ENCODE measurements around the gene PCSK9. TPM values are rescaled to one million over a fixed set of nuclear protein-coding genes. Genes with fewer than 3 reads are reported as not detected.

Gene PCSK9
- total and polyA plus RNA-seq, 9 of the 15 experiments (the other 6 are each of a cell fraction or from before 2014, with no cell fraction given): 3.2 to 58.6 (median 24.7) TPM

DNA sequence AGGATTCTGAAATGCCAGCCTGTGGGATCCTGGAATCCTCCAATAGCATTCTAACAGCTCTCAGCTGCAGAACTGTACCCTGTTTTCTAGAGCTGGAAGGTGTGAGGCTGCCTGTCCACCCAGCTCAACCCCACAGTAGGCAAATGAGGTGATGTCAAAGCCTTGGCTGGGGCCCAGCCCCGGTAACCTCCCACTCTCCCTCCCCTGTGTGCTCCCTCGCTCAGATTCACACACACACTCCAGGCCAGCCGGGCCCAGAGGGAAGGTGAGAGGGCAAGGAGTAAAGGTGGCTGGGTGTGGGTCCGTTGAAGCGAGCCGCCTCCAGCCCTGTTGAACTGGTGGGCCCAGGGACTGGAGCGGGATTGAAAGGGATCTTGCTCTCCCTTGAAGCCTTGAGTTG is 40.7 kb upstream of the PCSK9 start, which contains the start of gene BSND:
BSND (plus strand) TSS at position 257 of the 400 bp plus-strand sequence. CDS start 254 bp downstream, outside the sequence.
- POLR2A ChIA-PET: interaction anchor here (0.5 kb wide), 1 partner anchor 71 kb away, joined by 4 read pairs; no protein-coding TSS in a partner anchor
- Histone ChIP-seq H3K79me2 (ENCODE audit: control insufficient read depth, insufficient read depth, low read length) (no peaks in the 10 kb centered on the region), H3K9me3 (replicated peaks; ENCODE audit: control insufficient read depth, insufficient read depth, low read depth, low read length) (no peaks in the 10 kb centered on the region), H3K36me3 (ENCODE audit: control insufficient read depth, insufficient read depth, low read length) (no peaks in the 10 kb centered on the region), H3K4me2 (ENCODE audit: insufficient read depth, low read length) (no peak within 1 kb of the TSS), H3K27me3 (ENCODE audit: control insufficient read depth in 2 of 2, insufficient read depth in 2 of 2, low read length in 2 of 2) (peaks cover 22 to 62% of the 10 kb centered on the region in 2 experiments), H3K4me1 (replicated peaks in 1 of 2; ENCODE audit: control insufficient read depth in 2 of 2, insufficient read depth in 2 of 2, low read length in 2 of 2) (peaks cover 0 to 21% of the 10 kb centered on the region in 2 experiments; a peak in 3 of 5 replicates), H3K4me3 (no peak within 1 kb of the TSS), H3K9ac (ENCODE audit: insufficient read depth in 1 of 2, low read depth in 2 of 2, low read length in 2 of 2) (peak within 1 kb of the TSS in 1 of 2 experiments; percentile 55; a peak in 1 of 4 replicates), H4K20me1 (replicated peaks; ENCODE audit: control insufficient read depth, insufficient read depth, low read length) (peaks cover 11% of the 10 kb centered on the region), H2AFZ (ENCODE audit: low read depth, low read length) (no peak within 1 kb of the TSS), H3K27ac (ENCODE audit: extremely low read depth, low read depth, low read length) (no peak within 1 kb of the TSS), H3K9me1 (ENCODE audit: control insufficient read depth, insufficient read depth, low read length) (no peaks in the 10 kb centered on the region)
- TF ChIP-seq ELF4 (CRISPR knock-in tag; IDR thresholded peaks at IDR 0.05) (no peak), NR2C2 (CRISPR knock-in tag; IDR thresholded peaks at IDR 0.05) (no peak), NR2C2 (tag; IDR thresholded peaks at IDR 0.05) (0 out of 2 replicates have a peak, but pooled peaks have one; percentile 26), ZNF263 (CRISPR knock-in tag; IDR thresholded peaks at IDR 0.05; ENCODE audit: borderline replicate concordance) (peak; percentile 56; the same call in 1 of the 2 replicates), GATA2 (CRISPR knock-in tag; IDR thresholded peaks at IDR 0.05) (no peak), NFIC (IDR thresholded peaks at IDR 0.05) (0 out of 2 replicates have a peak, but pooled peaks have one; percentile 37)
- TF ChIP-seq, protein P1, sequence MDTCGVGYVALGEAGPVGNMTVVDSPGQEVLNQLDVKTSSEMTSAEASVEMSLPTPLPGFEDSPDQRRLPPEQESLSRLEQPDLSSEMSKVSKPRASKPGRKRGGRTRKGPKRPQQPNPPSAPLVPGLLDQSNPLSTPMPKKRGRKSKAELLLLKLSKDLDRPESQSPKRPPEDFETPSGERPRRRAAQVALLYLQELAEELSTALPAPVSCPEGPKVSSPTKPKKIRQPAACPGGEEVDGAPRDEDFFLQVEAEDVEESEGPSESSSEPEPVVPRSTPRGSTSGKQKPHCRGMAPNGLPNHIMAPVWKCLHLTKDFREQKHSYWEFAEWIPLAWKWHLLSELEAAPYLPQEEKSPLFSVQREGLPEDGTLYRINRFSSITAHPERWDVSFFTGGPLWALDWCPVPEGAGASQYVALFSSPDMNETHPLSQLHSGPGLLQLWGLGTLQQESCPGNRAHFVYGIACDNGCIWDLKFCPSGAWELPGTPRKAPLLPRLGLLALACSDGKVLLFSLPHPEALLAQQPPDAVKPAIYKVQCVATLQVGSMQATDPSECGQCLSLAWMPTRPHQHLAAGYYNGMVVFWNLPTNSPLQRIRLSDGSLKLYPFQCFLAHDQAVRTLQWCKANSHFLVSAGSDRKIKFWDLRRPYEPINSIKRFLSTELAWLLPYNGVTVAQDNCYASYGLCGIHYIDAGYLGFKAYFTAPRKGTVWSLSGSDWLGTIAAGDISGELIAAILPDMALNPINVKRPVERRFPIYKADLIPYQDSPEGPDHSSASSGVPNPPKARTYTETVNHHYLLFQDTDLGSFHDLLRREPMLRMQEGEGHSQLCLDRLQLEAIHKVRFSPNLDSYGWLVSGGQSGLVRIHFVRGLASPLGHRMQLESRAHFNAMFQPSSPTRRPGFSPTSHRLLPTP (IDR thresholded peaks at IDR 0.05; ENCODE audit: borderline replicate concordance, extremely low read depth, insufficient read length): no peak
- ATAC-seq (peak; percentile 71), FAIRE-seq (no peak), DNase-seq (ENCODE audit: extremely low read depth in 1 of 4, low spot score in 3 of 4) (peak in 2 of 4 experiments; percentile 37)
- intact Hi-C loops (cut with micrococcal nuclease): loop anchor here (10.0 kb wide), 1 partner anchor 324 kb away; no protein-coding TSS in a partner anchor
- CTCF ChIA-PET (ENCODE audit: low intra/inter-chr PET ratio): no interaction called here
- 20% methylated on average over 7 of the region's 7 CpGs for WGBS (ENCODE audit: insufficient coverage, low coverage, missing lambda C conversion rate)
- in situ Hi-C loops (cut with MboI): loop anchor here (10.0 kb wide), 1 partner anchor 314 kb away; no protein-coding TSS in a partner anchor
- BruUV-seq (replicated peaks): no TSS peak
